BLaER1 (cell line): Measurements from ENCODE around the gene ABI3.
"Not testable (repeated sequence)": the region's sequence is repeated elsewhere in the genome, so short reads cannot be mapped to it uniquely, and the experiment has no call there.

Experiments used
- H3K27ac ChIP-seq: shearing (Covaris generic); formaldehyde crosslinking; 2 replicates; pipeline ENCODE4 v1.8.1; 2022
- H3K27me3 ChIP-seq: shearing (Covaris generic); formaldehyde crosslinking; 2 replicates; pipeline ENCODE4 v1.8.1; 2022
- H3K36me3 ChIP-seq: shearing (Covaris generic); formaldehyde crosslinking; 2 replicates; pipeline ENCODE4 v1.8.1; 2022
- H3K4me1 ChIP-seq: shearing (Covaris generic); formaldehyde crosslinking; 2 replicates; pipeline ENCODE4 v1.8.1; 2022
- H3K4me2 ChIP-seq: shearing (Covaris generic); formaldehyde crosslinking; 2 replicates; pipeline ENCODE4 v1.8.1; 2022
- H3K4me3 ChIP-seq: shearing (Covaris generic); formaldehyde crosslinking; 2 replicates; pipeline ENCODE4 v1.8.1; 2022
- H3K9ac ChIP-seq: shearing (Covaris generic); formaldehyde crosslinking; 2 replicates; pipeline ENCODE4 v1.8.1; 2022
- H3K9me3 ChIP-seq: shearing (Covaris generic); formaldehyde crosslinking; 2 replicates; pipeline ENCODE4 v1.8.1; 2022
- H4K20me1 ChIP-seq: shearing (Covaris generic); formaldehyde crosslinking; 2 replicates; pipeline ENCODE4 v1.8.1; 2022
- Cebpa-rat ChIP-seq: shearing (Covaris generic); IDR thresholded peaks from 2 replicates; pipeline ENCODE4 v1.8.1; 2022

Gene ABI3

GRCh38 chr17:49260817-49261291, 50.3 kb downstream of the ABI3 start:
- Histone ChIP-seq H3K4me1 (peaks cover 50% of the 10 kb centered on the region), H3K9ac (peak overlapping the region; percentile 74), H3K27me3 (peaks cover 10% of the 10 kb centered on the region), H3K27ac (0 out of 2 replicates have a peak overlapping the region, but pooled peaks have one; percentile 36), H4K20me1 (no peaks in the 10 kb centered on the region), H3K9me3 (no peaks in the 10 kb centered on the region), H3K4me3 (peak overlapping the region; percentile 70), H3K36me3 (no peaks in the 10 kb centered on the region), H3K4me2 (peak overlapping the region; percentile 83)
- no peak for TF ChIP-seq Cebpa-rat

- H3K9ac ChIP-seq, H3K27ac ChIP-seq, H3K36me3 ChIP-seq, H3K4me3 ChIP-seq, H4K20me1 ChIP-seq, H3K9me3 ChIP-seq, H3K4me2 ChIP-seq: not testable (repeated sequence)
- H3K27me3 ChIP-seq, result peaks cover 10% of the 10 kb centered on the region
- H3K4me1 ChIP-seq, result peaks cover 50% of the 10 kb centered on the region
Observed at GRCh38 chr17:49261540-49261939, 51.0 kb downstream of the ABI3 start.

- peaks cover 3% of the 10 kb centered on the region; the same call in 1 of the 2 replicates for H3K27me3 ChIP-seq
- H3K9me3 ChIP-seq, result no peaks in the 10 kb centered on the region
- no peak overlapping the region for H3K27ac ChIP-seq
- H3K36me3 ChIP-seq, result no peaks in the 10 kb centered on the region
- H3K4me1 ChIP-seq, result peaks cover 22% of the 10 kb centered on the region
- H3K4me3 ChIP-seq, result no peak overlapping the region
- H3K9ac ChIP-seq, result no peak overlapping the region
- H3K4me2 ChIP-seq, result no peak overlapping the region
- H4K20me1 ChIP-seq, result no peaks in the 10 kb centered on the region
- TF ChIP-seq Cebpa-rat, result no peak
Observed at GRCh38 chr17:49266233-49266632, 55.7 kb downstream of the ABI3 start.

- Histone ChIP-seq H4K20me1 (no peaks in the 10 kb centered on the region), H3K4me2 (no peak overlapping the region), H3K9ac (no peak overlapping the region), H3K9me3 (no peaks in the 10 kb centered on the region), H3K36me3 (no peaks in the 10 kb centered on the region), H3K27me3 (no peaks in the 10 kb centered on the region), H3K4me3 (no peak overlapping the region), H3K4me1 (peaks cover 16% of the 10 kb centered on the region), H3K27ac (no peak overlapping the region)
- no peak for TF ChIP-seq Cebpa-rat
Observed at GRCh38 chr17:49267912-49268311, 57.4 kb downstream of the ABI3 start.

- Histone ChIP-seq H3K27ac (no peak overlapping the region), H3K9me3 (no peaks in the 10 kb centered on the region), H3K27me3 (no peaks in the 10 kb centered on the region), H3K4me3 (no peak overlapping the region), H3K4me1 (peaks cover 9% of the 10 kb centered on the region), H4K20me1 (no peaks in the 10 kb centered on the region), H3K36me3 (no peaks in the 10 kb centered on the region), H3K9ac (no peak overlapping the region), H3K4me2 (no peak overlapping the region)
- TF ChIP-seq Cebpa-rat, result no peak
Observed at GRCh38 chr17:49269356-49269755, 58.8 kb downstream of the ABI3 start.
